ENCODE measurements around the gene SH3PXD2A.

- no peak for TF ChIP-seq CTCF (IDR thresholded peaks at IDR 0.05)
- no peak for TF ChIP-seq POLR2AphosphoS5 (IDR thresholded peaks at IDR 0.05; ENCODE audit: insufficient read depth in 1 of 2, low read depth in 1 of 2)
Observed at GRCh38 chr10:103793429-103793828, 61.9 kb downstream of the SH3PXD2A start.
